Bronchial epithelial cell (primary cell): ENCODE results near the gene CDADC1. TPM values are rescaled to one million over a fixed set of nuclear protein-coding genes. Genes with fewer than 3 reads are reported as not detected.

Experiments
- DNase-seq: peaks from one replicate; pipeline ENCODE4 v3.0.0-alpha.2; 2010; ENCODE audit warnings: low read depth
- FAIRE-seq: peaks from 2 replicates; lab custom pipeline; 2011; peaks lifted over from hg19 to GRCh38; lab: Jason Lieb, UNC
- H3K27me3 ChIP-seq: 2 replicates; pipeline ENCODE4 v1.5.1; 2011; ENCODE audit warnings: low read length; ENCODE audit not compliant: control insufficient read depth, insufficient read depth
- H3K36me3 ChIP-seq: 2 replicates; pipeline ENCODE4 v1.5.1; 2011; ENCODE audit warnings: low read length; ENCODE audit not compliant: control insufficient read depth, insufficient read depth
- H3K4me3 ChIP-seq: 2 replicates; pipeline ENCODE4 v1.5.1; 2011; ENCODE audit warnings: mild to moderate bottlenecking, low read depth, low read length, control low read depth
- total RNA-seq: library from RNA; depleted of rRNA; stranded (reverse); fragments of >200 nt; gene quantifications from 2 replicates; pipeline ENCODE4 v1.2.1, GENCODE V29; 2014
- TF ChIP-seq, protein P1 (sequence below): IDR thresholded peaks from 2 replicates; pipeline ENCODE4 v1.5.1; 2011; ENCODE audit warnings: mild to moderate bottlenecking, moderate library complexity, low read length, control low read depth, inconsistent platforms; ENCODE audit not compliant: insufficient read depth, severe bottlenecking

The CDADC1 gene
- total RNA-seq, 1 donor from 2014 or later, result 6.6 TPM

DNA sequence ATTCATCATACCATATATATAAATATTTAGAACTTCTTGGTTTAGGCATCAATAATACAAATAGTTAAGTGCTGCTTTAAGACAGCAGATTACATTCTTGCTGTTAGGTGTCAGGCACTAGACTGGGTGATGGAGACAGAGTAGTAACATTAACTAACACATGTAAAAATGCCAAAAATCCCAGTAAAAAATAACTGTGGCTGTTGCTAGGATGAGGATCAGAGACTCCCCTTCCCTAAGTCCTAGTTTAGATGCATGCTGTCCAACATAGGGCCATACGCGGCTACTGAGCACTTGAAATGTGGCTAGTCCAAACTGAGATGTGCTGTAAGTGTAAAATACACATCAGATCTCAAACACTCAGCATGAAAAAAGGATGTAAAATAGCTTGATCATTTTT is 94.7 kb downstream of the CDADC1 start:
- TF ChIP-seq, protein P1, sequence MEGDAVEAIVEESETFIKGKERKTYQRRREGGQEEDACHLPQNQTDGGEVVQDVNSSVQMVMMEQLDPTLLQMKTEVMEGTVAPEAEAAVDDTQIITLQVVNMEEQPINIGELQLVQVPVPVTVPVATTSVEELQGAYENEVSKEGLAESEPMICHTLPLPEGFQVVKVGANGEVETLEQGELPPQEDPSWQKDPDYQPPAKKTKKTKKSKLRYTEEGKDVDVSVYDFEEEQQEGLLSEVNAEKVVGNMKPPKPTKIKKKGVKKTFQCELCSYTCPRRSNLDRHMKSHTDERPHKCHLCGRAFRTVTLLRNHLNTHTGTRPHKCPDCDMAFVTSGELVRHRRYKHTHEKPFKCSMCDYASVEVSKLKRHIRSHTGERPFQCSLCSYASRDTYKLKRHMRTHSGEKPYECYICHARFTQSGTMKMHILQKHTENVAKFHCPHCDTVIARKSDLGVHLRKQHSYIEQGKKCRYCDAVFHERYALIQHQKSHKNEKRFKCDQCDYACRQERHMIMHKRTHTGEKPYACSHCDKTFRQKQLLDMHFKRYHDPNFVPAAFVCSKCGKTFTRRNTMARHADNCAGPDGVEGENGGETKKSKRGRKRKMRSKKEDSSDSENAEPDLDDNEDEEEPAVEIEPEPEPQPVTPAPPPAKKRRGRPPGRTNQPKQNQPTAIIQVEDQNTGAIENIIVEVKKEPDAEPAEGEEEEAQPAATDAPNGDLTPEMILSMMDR, result no peak
- Histone ChIP-seq H3K4me3 (no peak overlapping the region), H3K27me3 (no peaks in the 10 kb centered on the region), H3K36me3 (no peaks in the 10 kb centered on the region)
- DNase-seq (no peak), FAIRE-seq (no peak)

Other genes with a start within 250 kb of the CDADC1 start
- gene MLNR, start 27.6 kb upstream of the CDADC1 start, total RNA-seq, result not detected in 2 replicates
- 6.6 and 8.6 TPM in 2 replicates for gene CAB39L, start 196.1 kb downstream of the CDADC1 start, total RNA-seq
- gene SETDB2, start 196.3 kb downstream of the CDADC1 start, total RNA-seq, result 5.2 and 5.3 TPM in 2 replicates
- gene PHF11, start 248.0 kb downstream of the CDADC1 start, total RNA-seq, result 7.9 and 9.5 TPM in 2 replicates